Stomach (tissue), 9 donors: ENCODE data around the gene TFAP2B. TPM values are rescaled to one million over a fixed set of nuclear protein-coding genes. Genes with fewer than 3 reads are reported as not detected.

Experiments used
- DNase-seq, 2 donors: peaks; one replicate each; pipeline versions ENCODE4 v3.0.0 to v3.0.0-alpha.2; 2013 to 2019
- H3K27ac ChIP-seq, 5 donors: fragments of 200-600 bp in 4 of 5; sonication (generic) in 4 of 5; one replicate each; pipeline ENCODE4 v1.5.1; 2013 to 2019; ENCODE audit warnings: mild to moderate bottlenecking in 1 of 5, moderate library complexity in 1 of 5
- H3K27me3 ChIP-seq, 3 donors: fragments of 200-600 bp; sonication (generic); one replicate each; pipeline ENCODE4 v1.5.1; 2017 to 2019; ENCODE audit warnings: mixed run types in 1 of 3
- H3K36me3 ChIP-seq, 4 donors: fragments of 200-600 bp; sonication (generic); 1 replicate in 3 of 4; 2 replicates in 1 of 4; pipeline ENCODE4 v1.5.1; 2016 to 2019
- H3K4me1 ChIP-seq, 4 donors: fragments of 200-600 bp; sonication (generic); one replicate each; pipeline ENCODE4 v1.5.1; 2016 to 2019
- H3K4me3 ChIP-seq, 4 donors: fragments of 200-600 bp; sonication (generic) in 3 of 4; one replicate each; pipeline ENCODE4 v1.5.1; 2016 to 2019; ENCODE audit warnings: mild to moderate bottlenecking in 1 of 4
- H3K9me3 ChIP-seq, 4 donors: fragments of 200-600 bp; sonication (generic); one replicate each; pipeline ENCODE4 v1.5.1; 2016 to 2019
- EP300 ChIP-seq: sonication (generic); formaldehyde crosslinking; IDR thresholded peaks from one replicate; pipeline ENCODE4 v1.6.1; 2017; ENCODE audit warnings: antibody characterized with exemption
- POLR2A ChIP-seq, 4 donors: fragments of 450-650 bp; IDR thresholded peaks; one replicate each; pipeline ENCODE4 v1.6.1; 2016; ENCODE audit warnings: antibody characterized with exemption in 4 of 4, control low read depth in 2 of 4, mild to moderate bottlenecking in 1 of 4, moderate library complexity in 1 of 4
- POLR2AphosphoS5 ChIP-seq, 3 donors: sonication (generic); formaldehyde crosslinking; IDR thresholded peaks; one replicate each; pipeline ENCODE4 v1.6.1; 2016; ENCODE audit warnings: antibody characterized with exemption in 3 of 3
- WGBS, 5 donors: extraction: QIAGEN DNeasy Blood & Tissue Kit in 3 of 5; methylation state at CpG; one replicate each; pipeline versions ENCODE4 v1.1.5 to v1.1.7; 2013 to 2018; 5-methylcytosine and 5-hydroxymethylcytosine counted together
- intact Hi-C: fragments of 100-400 bp; cut with DNase I; formaldehyde crosslinking; loops from one replicate; pipeline ENCODE4 v1.15.1; 2023; ENCODE audit warnings: low total_unique reads
- polyA plus RNA-seq, 3 donors: library from polyadenylated mRNA; stranded (reverse); fragments of 200-250 nt; gene quantifications; one replicate each; pipeline ENCODE4 v1.2.3, GENCODE V29; 2013
- total RNA-seq, 5 donors: library from RNA; depleted of rRNA; stranded (reverse); fragments of >200 nt; gene quantifications; one replicate each; pipeline versions ENCODE4 v1.1.0 to v1.2.3, GENCODE V29; 2014 to 2016
- TF ChIP-seq, protein P1 (sequence below), 7 experiments: fragments of 450-650 bp in 4 of 7; fragments of 200-600 bp in 3 of 7; sonication (generic) in 3 of 7; IDR thresholded peaks; one replicate each; pipeline ENCODE4 v1.5.1; 2016 to 2019; ENCODE audit warnings: antibody characterized with exemption in 7 of 7, control low read depth in 2 of 7, mild to moderate bottlenecking in 1 of 7
- donor health status: healthy with polysubstance abuse.
- donor health status: Bipolar disorder and iron deficiency.
- donor health status: healthy.

The TFAP2B gene
- total and polyA plus RNA-seq, 8 donors = under 0.01 to 1.9 TPM; not detected in 6

DNA sequence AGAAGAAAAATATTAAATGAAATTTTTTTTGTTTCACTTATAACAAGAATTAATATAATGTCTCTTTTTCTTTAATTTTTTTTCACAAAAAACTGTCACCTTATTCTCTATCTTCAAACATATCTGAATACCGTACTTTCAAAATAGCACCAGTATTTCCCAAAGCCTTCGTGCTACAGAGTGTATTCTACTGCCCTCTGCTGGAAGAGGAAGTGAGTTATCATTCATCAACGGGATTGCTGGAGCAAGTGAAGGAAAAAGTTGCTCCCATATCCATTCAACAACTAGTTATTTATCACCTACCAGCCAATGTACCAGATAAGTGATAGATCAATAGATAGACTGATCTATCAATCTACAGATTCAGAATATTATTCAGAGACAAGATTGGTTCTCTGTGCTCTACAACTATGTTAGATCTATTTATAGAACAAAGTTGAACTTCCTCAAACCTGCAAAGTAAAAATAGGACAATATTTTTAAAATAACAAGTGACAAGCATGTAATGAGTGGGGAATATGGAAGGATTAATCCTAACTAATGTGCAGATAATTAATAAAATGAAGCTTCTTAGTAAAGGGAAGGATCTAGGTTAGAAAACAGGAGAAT is 26.7 kb upstream of the TFAP2B start:
- H3K4me3 ChIP-seq = no peak overlapping the region
- no peaks in the 10 kb centered on the region for H3K36me3 ChIP-seq
- no peaks in the 10 kb centered on the region for H3K9me3 ChIP-seq
- peak in 1 of 2 donors; percentile 67 for DNase-seq
- intact Hi-C loops = no loop called here
- TF ChIP-seq EP300 = no peak
- TF ChIP-seq, protein P1, sequence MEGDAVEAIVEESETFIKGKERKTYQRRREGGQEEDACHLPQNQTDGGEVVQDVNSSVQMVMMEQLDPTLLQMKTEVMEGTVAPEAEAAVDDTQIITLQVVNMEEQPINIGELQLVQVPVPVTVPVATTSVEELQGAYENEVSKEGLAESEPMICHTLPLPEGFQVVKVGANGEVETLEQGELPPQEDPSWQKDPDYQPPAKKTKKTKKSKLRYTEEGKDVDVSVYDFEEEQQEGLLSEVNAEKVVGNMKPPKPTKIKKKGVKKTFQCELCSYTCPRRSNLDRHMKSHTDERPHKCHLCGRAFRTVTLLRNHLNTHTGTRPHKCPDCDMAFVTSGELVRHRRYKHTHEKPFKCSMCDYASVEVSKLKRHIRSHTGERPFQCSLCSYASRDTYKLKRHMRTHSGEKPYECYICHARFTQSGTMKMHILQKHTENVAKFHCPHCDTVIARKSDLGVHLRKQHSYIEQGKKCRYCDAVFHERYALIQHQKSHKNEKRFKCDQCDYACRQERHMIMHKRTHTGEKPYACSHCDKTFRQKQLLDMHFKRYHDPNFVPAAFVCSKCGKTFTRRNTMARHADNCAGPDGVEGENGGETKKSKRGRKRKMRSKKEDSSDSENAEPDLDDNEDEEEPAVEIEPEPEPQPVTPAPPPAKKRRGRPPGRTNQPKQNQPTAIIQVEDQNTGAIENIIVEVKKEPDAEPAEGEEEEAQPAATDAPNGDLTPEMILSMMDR (IDR thresholded peaks at IDR 0.05) = peak in 4 of 7 experiments; percentile 25 to 49 (median 40)
- no peak for TF ChIP-seq POLR2A (IDR thresholded peaks at IDR 0.05)
- TF ChIP-seq POLR2AphosphoS5 (IDR thresholded peaks at IDR 0.05) = no peak
- H3K4me1 ChIP-seq = no peaks in the 10 kb centered on the region
- H3K27ac ChIP-seq = no peak overlapping the region
- H3K27me3 ChIP-seq = peaks cover 0 to 5% (median 4%) of the 10 kb centered on the region in 3 donors
- 0 to 3% (median 2%) methylated on average over 3 of the region's 3 CpGs for WGBS, 5 donors

DNA sequence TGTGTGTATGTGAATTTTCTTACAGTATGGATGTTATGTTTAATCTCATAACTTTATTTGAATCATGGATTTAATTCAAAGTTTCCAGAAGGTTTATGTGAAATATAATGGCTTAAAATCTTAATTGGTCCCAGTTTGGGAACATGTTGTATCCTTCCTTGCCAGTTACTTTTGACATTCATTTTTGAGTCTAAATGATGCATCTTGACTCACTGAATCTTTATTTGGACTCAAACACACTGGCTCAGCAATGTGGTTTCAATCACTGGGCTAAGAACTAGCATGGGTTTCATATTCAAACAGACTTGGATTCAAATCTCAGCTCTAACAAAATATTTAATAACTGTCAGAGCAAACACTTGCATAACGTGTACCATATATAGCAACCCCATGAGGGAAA is 25.9 kb upstream of the TFAP2B start:
- H3K4me3 ChIP-seq = no peak overlapping the region
- H3K9me3 ChIP-seq = no peaks in the 10 kb centered on the region
- no peaks in the 10 kb centered on the region for H3K4me1 ChIP-seq
- 20 to 64% (median 45%) methylated on average over 1 of the region's 1 CpG for WGBS, 5 donors
- no peak for DNase-seq
- H3K36me3 ChIP-seq = no peaks in the 10 kb centered on the region
- H3K27me3 ChIP-seq = peaks cover 0 to 4% (median 2%) of the 10 kb centered on the region in 3 donors
- TF ChIP-seq POLR2A (IDR thresholded peaks at IDR 0.05) (no peak), POLR2AphosphoS5 (IDR thresholded peaks at IDR 0.05) (no peak), EP300 (no peak)
- TF ChIP-seq, protein P1 (IDR thresholded peaks at IDR 0.05) = no peak
- H3K27ac ChIP-seq = no peak overlapping the region
- intact Hi-C loops = no loop called here

DNA sequence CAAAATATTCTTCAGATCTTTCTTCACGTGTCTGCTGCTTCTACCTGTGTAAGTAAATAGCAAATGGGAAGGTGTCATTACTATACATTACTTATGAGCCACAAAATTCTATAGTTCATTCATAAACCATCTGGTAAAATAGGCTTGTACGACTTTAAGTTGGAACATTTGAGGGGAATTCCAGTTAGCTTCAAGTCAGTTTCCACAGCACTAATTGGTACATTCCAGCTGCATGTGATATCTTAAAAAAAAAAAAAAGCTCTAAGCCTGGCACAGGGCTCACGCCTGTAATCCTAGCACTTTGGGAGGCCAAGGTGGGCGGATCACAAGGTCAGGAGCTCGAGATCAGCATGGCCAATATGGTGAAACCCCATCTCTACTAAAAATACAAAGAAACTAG is 23.1 kb upstream of the TFAP2B start:
- Histone ChIP-seq H3K9me3 (no peaks in the 10 kb centered on the region), H3K27ac (no peak overlapping the region), H3K4me3 (no peak overlapping the region), H3K27me3 (peaks cover 0 to 4% (median 0%) of the 10 kb centered on the region in 3 donors), H3K4me1 (no peaks in the 10 kb centered on the region), H3K36me3 (no peaks in the 10 kb centered on the region)
- TF ChIP-seq EP300 = no peak
- no peak for TF ChIP-seq POLR2A (IDR thresholded peaks at IDR 0.05)
- TF ChIP-seq POLR2AphosphoS5 (IDR thresholded peaks at IDR 0.05) = no peak
- TF ChIP-seq, protein P1 (IDR thresholded peaks at IDR 0.05) = no peak
- WGBS, 5 donors = 42 to 60% (median 52%) methylated on average over 5 of the region's 5 CpGs
- no peak for DNase-seq
- intact Hi-C loops = no loop called here

DNA sequence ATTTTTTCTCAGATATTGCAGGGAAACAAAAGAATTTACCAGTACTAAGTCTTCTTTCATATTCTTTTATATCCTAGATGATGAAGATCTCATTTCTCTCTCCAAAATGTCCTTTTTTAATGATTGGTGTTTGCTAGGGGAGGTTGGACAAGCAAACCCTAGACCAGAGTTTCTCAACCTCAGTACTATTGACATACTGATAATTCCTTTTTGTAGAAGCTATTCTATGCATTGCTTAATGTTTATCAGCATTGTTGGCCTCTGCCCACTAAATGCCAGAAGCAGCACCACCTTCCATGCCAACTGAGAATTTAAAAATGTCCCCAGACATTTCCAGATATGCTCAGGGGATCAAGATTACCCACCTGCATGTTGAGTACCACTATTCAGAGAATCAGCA is 14.4 kb upstream of the TFAP2B start:
- no peak for DNase-seq
- no peak for TF ChIP-seq EP300
- no peak for TF ChIP-seq POLR2AphosphoS5 (IDR thresholded peaks at IDR 0.05)
- no peak for TF ChIP-seq POLR2A (IDR thresholded peaks at IDR 0.05)
- TF ChIP-seq, protein P1 (IDR thresholded peaks at IDR 0.05) = no peak
- no peaks in the 10 kb centered on the region for H3K36me3 ChIP-seq
- no peaks in the 10 kb centered on the region for H3K9me3 ChIP-seq
- H3K4me1 ChIP-seq = no peaks in the 10 kb centered on the region
- intact Hi-C loops = no loop called here
- H3K27ac ChIP-seq = no peak overlapping the region
- no peaks in the 10 kb centered on the region for H3K27me3 ChIP-seq
- no peak overlapping the region for H3K4me3 ChIP-seq
